Measurements from ENCODE around the gene ARL11.

Gene ARL11

GRCh38 chr13:49615836-49616675, 12.3 kb upstream of the ARL11 start:
- no peak for DNase-seq (ENCODE audit: low spot score)

GRCh38 chr13:49616676-49617065, 11.6 kb upstream of the ARL11 start:
- DNase-seq (ENCODE audit: low spot score): no peak

GRCh38 chr13:49620170-49620621, 8.1 kb upstream of the ARL11 start:
- DNase-seq (ENCODE audit: low spot score): no peak

- no peak for DNase-seq (ENCODE audit: low spot score)
Observed at GRCh38 chr13:49622174-49622946, 5.9 kb upstream of the ARL11 start.

- no peak for DNase-seq (ENCODE audit: low spot score)
Observed at GRCh38 chr13:49624229-49624628, 4.1 kb upstream of the ARL11 start.

GRCh38 chr13:49625392-49626079, 2.8 kb upstream of the ARL11 start:
- DNase-seq (ENCODE audit: low spot score): no peak

GRCh38 chr13:49629196-49629938, 1.1 kb downstream of the ARL11 start:
- no peak for DNase-seq (ENCODE audit: low spot score)

- no peak for DNase-seq (ENCODE audit: low spot score)
Observed at GRCh38 chr13:49629947-49630346, 1.6 kb downstream of the ARL11 start.

GRCh38 chr13:49630580-49630979, 2.3 kb downstream of the ARL11 start:
- DNase-seq (ENCODE audit: low spot score): no peak

GRCh38 chr13:49632156-49632555, 3.8 kb downstream of the ARL11 start:
- DNase-seq (ENCODE audit: low spot score): no peak

GRCh38 chr13:49633710-49634109, 5.4 kb downstream of the ARL11 start:
- DNase-seq (ENCODE audit: low spot score): no peak

GRCh38 chr13:49635599-49636433, 7.5 kb downstream of the ARL11 start:
- DNase-seq (ENCODE audit: low spot score): no peak

GRCh38 chr13:49636705-49637104, 8.4 kb downstream of the ARL11 start:
- DNase-seq (ENCODE audit: low spot score): no peak

- DNase-seq (ENCODE audit: low spot score): no peak
Observed at GRCh38 chr13:49638030-49638743, 9.9 kb downstream of the ARL11 start.

GRCh38 chr13:49638744-49639072, 10.4 kb downstream of the ARL11 start:
- no peak for DNase-seq (ENCODE audit: low spot score)

GRCh38 chr13:49641801-49642291, 13.5 kb downstream of the ARL11 start:
- no peak for DNase-seq (ENCODE audit: low spot score)

GRCh38 chr13:49643035-49643646, 14.8 kb downstream of the ARL11 start:
- DNase-seq (ENCODE audit: low spot score): no peak

- no peak for DNase-seq (ENCODE audit: low spot score)
Observed at GRCh38 chr13:49645451-49645850, 17.1 kb downstream of the ARL11 start.

GRCh38 chr13:49646688-49647087, 18.4 kb downstream of the ARL11 start:
- DNase-seq (ENCODE audit: low spot score): no peak

Data from HuH-7.5 (cell line).